Thoracic aorta (tissue), 2 donors: ENCODE results near the gene ZPR1. TPM values are rescaled to one million over a fixed set of nuclear protein-coding genes. Genes with fewer than 3 reads are reported as not detected.

Experiments used
- ATAC-seq: fragments of 150-250 bp; one replicate; pipeline ENCODE4 v1.8.0; 2017; ENCODE audit warnings: low read depth; ENCODE audit not compliant: insufficient number of reproducible peaks, low FRiP score
- DNase-seq: peaks from one replicate; pipeline ENCODE4 v3.0.0-alpha.2; 2020; ENCODE audit warnings: low spot score
- H3K27ac ChIP-seq, 2 donors: fragments of 200-600 bp; sonication (generic); 1 replicate in 1 of 2; 2 replicates in 1 of 2; pipeline ENCODE4 v1.5.1; 2016; ENCODE audit warnings: mild to moderate bottlenecking in 2 of 2, moderate library complexity in 2 of 2
- H3K27me3 ChIP-seq: fragments of 200-600 bp; sonication (generic); replicated peaks from 2 replicates; pipeline ENCODE4 v1.6.0; 2016; ENCODE audit warnings: mild to moderate bottlenecking; ENCODE audit not compliant: insufficient read depth
- H3K36me3 ChIP-seq: fragments of 200-600 bp; sonication (generic); one replicate; pipeline ENCODE4 v1.5.1; 2016
- H3K4me1 ChIP-seq, 2 donors: fragments of 200-600 bp; sonication (generic); 1 replicate in 1 of 2; 2 replicates in 1 of 2; pipeline versions ENCODE4 v1.5.1 to v1.6.0; 2016; ENCODE audit warnings: low read depth in 2 of 2, mild to moderate bottlenecking in 1 of 2; ENCODE audit not compliant: control insufficient read depth in 1 of 2
- H3K4me3 ChIP-seq: fragments of 200-600 bp; sonication (generic); 2 replicates; pipeline ENCODE4 v1.5.1; 2016; ENCODE audit warnings: mild to moderate bottlenecking
- H3K9me3 ChIP-seq: fragments of 200-600 bp; sonication (generic); 2 replicates; pipeline ENCODE4 v1.5.1; 2016
- total RNA-seq, 2 donors: library from RNA; depleted of rRNA; stranded (reverse); fragments of >200 nt; gene quantifications; one replicate each; pipeline versions ENCODE4 v1.1.0 to v1.2.3, GENCODE V29; 2016
- TF ChIP-seq, protein P1 (sequence below): fragments of 200-600 bp; sonication (generic); IDR thresholded peaks from one replicate; pipeline ENCODE4 v1.5.1; 2019; ENCODE audit warnings: antibody characterized with exemption

ZPR1 gene
- total RNA-seq, 2 donors from 2014 or later, result 30.7 to 36.2 TPM

GRCh38 chr11:116800610-116801009 is 12.8 kb upstream of the ZPR1 start:
- no peak overlapping the region for H3K27ac ChIP-seq
- H3K4me3 ChIP-seq, result no peak overlapping the region
- H3K4me1 ChIP-seq, result no peaks in the 10 kb centered on the region
- DNase-seq (no peak), ATAC-seq (no peak)
- H3K9me3 ChIP-seq, result no peaks in the 10 kb centered on the region
- H3K36me3 ChIP-seq, result no peaks in the 10 kb centered on the region
- H3K27me3 ChIP-seq, result no peaks in the 10 kb centered on the region
- TF ChIP-seq, protein P1, sequence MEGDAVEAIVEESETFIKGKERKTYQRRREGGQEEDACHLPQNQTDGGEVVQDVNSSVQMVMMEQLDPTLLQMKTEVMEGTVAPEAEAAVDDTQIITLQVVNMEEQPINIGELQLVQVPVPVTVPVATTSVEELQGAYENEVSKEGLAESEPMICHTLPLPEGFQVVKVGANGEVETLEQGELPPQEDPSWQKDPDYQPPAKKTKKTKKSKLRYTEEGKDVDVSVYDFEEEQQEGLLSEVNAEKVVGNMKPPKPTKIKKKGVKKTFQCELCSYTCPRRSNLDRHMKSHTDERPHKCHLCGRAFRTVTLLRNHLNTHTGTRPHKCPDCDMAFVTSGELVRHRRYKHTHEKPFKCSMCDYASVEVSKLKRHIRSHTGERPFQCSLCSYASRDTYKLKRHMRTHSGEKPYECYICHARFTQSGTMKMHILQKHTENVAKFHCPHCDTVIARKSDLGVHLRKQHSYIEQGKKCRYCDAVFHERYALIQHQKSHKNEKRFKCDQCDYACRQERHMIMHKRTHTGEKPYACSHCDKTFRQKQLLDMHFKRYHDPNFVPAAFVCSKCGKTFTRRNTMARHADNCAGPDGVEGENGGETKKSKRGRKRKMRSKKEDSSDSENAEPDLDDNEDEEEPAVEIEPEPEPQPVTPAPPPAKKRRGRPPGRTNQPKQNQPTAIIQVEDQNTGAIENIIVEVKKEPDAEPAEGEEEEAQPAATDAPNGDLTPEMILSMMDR, result no peak

- H3K9me3 ChIP-seq, result no peaks in the 10 kb centered on the region
- DNase-seq, result no peak
- H3K36me3 ChIP-seq, result no peaks in the 10 kb centered on the region
- no peak overlapping the region for H3K27ac ChIP-seq
- TF ChIP-seq, protein P1, result no peak
- H3K4me3 ChIP-seq, result no peak overlapping the region
- H3K4me1 ChIP-seq, result no peaks in the 10 kb centered on the region
- no peaks in the 10 kb centered on the region for H3K27me3 ChIP-seq
- ATAC-seq, result no peak
Observed at GRCh38 chr11:116798368-116798767, 10.5 kb upstream of the ZPR1 start.

GRCh38 chr11:116797816-116798215 is 10.0 kb upstream of the ZPR1 start:
- TF ChIP-seq, protein P1, result no peak
- Histone ChIP-seq H3K27ac (no peak overlapping the region), H3K9me3 (no peaks in the 10 kb centered on the region), H3K27me3 (no peaks in the 10 kb centered on the region), H3K4me1 (no peaks in the 10 kb centered on the region), H3K4me3 (no peak overlapping the region), H3K36me3 (no peaks in the 10 kb centered on the region)
- DNase-seq (no peak), ATAC-seq (no peak)

- DNase-seq (no peak), ATAC-seq (no peak)
- TF ChIP-seq, protein P1, result no peak
Observed at GRCh38 chr11:116796548-116796947, 8.7 kb upstream of the ZPR1 start.

GRCh38 chr11:116794851-116795250 is 7.0 kb upstream of the ZPR1 start:
- ATAC-seq (no peak), DNase-seq (no peak)
- Histone ChIP-seq H3K4me1 (peaks cover 0 to 8% of the 10 kb centered on the region in 2 donors), H3K9me3 (no peaks in the 10 kb centered on the region), H3K36me3 (no peaks in the 10 kb centered on the region), H3K27ac (no peak overlapping the region), H3K27me3 (no peaks in the 10 kb centered on the region), H3K4me3 (no peak overlapping the region)
- TF ChIP-seq, protein P1, result no peak

More at GRCh38 chr11:116796548-116796947, 8.7 kb upstream of the ZPR1 start:
- no peak overlapping the region for H3K27ac ChIP-seq
- H3K9me3 ChIP-seq, result no peaks in the 10 kb centered on the region
- H3K4me3 ChIP-seq, result no peak overlapping the region
- no peaks in the 10 kb centered on the region for H3K27me3 ChIP-seq
- no peaks in the 10 kb centered on the region for H3K36me3 ChIP-seq
- peaks cover 0 to 1% of the 10 kb centered on the region in 2 donors for H3K4me1 ChIP-seq
